GM12874 (cell line): ENCODE results near the gene RUNDC3A.

Experiments
- TF ChIP-seq, protein P1 (sequence below): IDR thresholded peaks from 2 replicates; pipeline ENCODE4 v1.5.1; 2011; ENCODE audit warnings: low read depth, mild to moderate bottlenecking, control low read depth, low read length, moderate library complexity; ENCODE audit not compliant: insufficient read depth

Gene RUNDC3A

DNA sequence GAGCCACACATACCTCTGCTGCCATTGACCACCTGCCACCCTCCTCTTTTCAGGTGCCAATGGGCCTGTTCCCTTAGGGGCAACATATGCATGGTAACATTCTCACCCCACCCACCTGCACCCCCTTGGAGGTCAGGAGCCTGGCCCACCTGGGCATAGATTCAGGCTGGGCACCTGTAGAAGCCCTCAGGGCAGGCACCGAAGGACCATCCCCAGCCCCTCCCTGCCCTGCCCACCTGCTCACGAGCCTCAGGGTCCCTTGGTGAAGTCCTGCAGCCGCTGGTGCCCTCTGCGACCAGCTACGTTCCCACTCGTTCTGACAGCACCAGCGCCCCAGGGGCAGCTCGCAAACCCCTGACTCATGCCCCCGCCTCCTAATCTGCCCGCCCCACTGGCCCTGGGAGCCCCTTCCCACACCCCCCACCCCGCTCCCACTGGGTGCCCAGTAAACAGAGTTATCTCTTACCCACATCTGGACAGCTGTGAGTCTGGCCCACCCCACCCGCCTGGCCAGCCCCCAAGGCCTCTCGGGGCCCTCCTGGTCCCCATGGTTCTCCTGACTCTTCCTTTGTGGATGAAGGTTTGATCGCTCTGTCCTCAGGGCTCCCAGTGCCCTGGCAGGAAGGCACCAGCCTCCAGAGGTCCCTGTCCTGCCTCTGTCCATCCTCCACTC, 40.4 kb upstream of the RUNDC3A start, which contains the start of gene SLC4A1:
SLC4A1 (minus strand) TSS at position 318 of the 673 bp plus-strand sequence. CDS start 5,269 bp downstream, outside the sequence.
- TF ChIP-seq, protein P1, sequence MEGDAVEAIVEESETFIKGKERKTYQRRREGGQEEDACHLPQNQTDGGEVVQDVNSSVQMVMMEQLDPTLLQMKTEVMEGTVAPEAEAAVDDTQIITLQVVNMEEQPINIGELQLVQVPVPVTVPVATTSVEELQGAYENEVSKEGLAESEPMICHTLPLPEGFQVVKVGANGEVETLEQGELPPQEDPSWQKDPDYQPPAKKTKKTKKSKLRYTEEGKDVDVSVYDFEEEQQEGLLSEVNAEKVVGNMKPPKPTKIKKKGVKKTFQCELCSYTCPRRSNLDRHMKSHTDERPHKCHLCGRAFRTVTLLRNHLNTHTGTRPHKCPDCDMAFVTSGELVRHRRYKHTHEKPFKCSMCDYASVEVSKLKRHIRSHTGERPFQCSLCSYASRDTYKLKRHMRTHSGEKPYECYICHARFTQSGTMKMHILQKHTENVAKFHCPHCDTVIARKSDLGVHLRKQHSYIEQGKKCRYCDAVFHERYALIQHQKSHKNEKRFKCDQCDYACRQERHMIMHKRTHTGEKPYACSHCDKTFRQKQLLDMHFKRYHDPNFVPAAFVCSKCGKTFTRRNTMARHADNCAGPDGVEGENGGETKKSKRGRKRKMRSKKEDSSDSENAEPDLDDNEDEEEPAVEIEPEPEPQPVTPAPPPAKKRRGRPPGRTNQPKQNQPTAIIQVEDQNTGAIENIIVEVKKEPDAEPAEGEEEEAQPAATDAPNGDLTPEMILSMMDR: no peak

DNA sequence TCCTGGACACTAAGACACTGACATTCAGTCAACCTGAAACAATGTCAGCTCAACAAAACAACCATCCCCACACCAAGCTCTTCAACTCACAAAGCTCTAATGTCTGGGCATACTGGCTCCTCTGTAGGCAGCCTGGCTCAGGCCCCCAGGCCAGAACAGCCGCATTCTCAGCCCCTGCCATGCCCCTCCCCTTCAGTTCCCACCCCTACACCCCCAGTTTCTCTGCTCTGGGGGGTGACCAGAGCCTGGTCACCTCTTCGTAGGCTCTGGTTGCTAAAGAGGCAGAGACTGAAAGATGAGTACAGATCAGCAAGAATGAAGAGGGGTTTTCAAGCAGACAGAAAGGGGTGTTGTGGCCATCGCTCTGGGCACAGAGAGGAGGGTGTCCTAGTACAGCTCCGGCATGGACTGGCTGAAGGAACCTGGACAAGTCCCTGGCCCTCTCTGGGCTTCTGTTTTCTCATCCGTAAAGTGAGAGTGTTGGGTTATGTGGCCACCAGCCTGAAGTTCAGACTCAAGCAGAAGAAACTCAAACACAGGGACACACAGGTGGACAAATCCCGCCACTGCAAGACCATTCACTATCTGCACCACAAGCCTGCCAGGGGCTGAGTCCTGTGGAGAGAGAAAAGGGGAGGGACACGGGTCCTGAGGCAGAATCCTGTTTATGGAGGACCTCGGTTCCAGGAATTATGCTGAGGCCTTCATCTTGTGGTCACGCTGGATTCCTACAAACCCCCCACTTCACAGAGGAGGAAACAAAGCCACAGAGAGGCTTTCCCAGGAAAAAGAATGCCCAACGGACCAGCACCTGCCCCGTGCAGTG, 39.5 kb upstream of the RUNDC3A start:
- TF ChIP-seq, protein P1: no peak

DNA sequence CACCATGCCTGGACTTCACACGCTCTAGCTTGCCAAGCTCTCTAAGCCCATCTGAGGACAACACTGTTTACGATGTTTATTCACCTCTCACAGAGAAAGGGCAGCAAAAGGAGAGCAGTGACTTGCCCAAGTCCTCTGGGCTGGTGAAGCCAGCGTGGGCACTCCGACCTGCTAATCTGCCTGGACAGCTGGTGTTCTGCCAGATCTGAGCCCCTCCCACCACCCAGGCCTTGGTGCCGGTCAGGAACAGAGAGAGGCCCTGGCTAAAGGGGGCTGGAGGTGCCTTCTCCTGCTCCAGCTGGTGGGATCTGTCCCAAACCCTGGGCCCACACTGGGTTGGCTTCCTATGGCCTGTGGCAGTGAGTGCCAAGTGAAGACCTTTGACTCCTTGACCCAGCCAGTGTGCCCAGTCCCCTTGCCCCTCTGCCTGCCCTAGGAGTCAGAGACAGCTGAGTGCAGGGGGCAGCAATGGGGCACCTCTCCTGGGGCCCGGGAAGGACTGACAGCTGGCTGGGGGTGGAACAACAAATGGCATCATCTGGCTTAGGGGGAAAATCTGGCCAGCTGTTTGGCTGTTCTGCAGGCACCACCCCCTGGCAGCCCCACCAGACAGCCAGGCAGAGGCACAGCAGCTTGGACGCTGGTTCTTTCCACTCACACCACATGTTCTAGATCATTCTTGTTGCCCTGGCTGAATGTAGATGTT, 38.7 kb upstream of the RUNDC3A start:
- TF ChIP-seq, protein P1: no peak

DNA sequence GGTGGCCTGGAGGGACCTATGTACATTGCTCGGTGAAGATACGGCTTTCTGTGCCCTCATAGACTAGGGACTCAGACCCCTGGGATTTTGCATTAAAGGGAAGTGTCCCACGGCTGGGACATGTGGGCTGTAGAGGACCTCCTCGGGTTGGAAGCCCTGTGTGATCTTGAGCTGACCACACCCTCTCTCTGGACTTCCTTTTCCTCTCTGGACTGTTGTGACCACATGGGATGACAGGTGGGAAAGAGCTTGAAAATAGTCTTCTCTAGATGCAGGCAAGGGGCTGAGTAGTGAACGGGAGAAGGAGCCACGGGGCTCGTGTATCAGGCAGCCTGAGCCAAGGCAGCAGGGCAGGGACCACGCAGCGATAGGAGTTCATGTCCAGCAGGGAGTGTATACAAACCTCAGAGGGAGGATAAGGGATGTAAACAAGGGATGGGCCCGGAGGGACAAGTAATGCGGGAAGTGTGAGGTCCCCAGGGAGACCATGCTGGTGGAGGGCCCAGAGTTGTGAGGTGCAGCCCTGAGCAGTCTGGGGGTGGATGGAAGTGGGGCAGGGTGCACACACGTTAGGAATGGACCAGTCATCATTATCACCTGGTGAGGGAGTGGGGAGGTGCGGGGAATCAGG, 36.0 kb upstream of the RUNDC3A start:
- TF ChIP-seq, protein P1: no peak

DNA sequence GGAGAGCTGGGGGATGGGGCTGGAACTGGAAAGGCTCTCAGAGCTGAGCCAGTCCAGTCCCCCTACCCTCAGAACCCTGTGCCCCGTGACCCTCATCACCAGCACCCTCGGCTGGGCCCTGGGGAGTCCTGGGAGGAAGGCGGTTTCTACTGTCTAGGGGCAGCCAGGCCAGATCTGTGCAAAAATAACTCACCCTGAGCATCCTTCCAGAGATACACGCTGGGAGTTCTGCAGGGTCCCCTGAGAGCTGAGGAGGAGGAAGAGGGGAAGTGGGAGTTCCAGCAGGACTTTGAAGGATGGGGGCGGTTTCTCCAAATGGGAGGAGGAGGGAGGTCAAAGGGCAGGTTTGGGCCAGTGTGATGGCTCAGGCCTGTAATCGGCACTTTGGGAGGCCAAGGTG, 35.4 kb upstream of the RUNDC3A start:
- TF ChIP-seq, protein P1: no peak

DNA sequence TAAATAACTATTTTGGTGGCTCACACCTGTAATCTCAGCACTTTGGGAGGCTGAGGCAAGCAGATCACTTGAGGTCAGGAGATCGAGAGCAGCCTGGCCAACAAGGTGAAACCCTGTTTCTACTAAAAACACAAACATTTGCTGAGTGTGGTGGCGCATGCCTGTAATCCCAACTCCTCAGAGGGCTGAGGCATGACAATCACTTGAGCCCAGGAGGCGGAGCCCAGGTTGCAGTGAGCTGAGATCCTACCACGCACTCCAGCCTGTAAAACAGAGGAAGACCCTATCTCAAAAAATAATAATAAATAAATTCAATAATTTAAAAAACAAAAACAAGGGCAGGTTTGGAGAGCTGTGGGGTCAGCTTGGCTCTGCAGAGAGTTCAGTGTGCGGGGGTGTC, 34.8 kb upstream of the RUNDC3A start:
- TF ChIP-seq, protein P1: no peak
